Trophoblast cell (in vitro differentiated cells and primary cell): Measurements from ENCODE around the gene NECTIN4.

Source experiments
- DNase-seq, 2 donors: peaks; one replicate each; pipeline ENCODE4 v3.0.0-alpha.2; 2016
- H2AFZ ChIP-seq: 2 replicates; pipeline ENCODE4 v1.6.1; 2013; ENCODE audit warnings: low read length, moderate library complexity, mild to moderate bottlenecking; ENCODE audit not compliant: insufficient read depth, poor library complexity
- H2AK5ac ChIP-seq: 2 replicates; pipeline ENCODE4 v1.6.1; 2013; ENCODE audit warnings: mild to moderate bottlenecking, low read length
- H2BK120ac ChIP-seq: 2 replicates; pipeline ENCODE4 v1.6.1; 2013; ENCODE audit warnings: low read length, mild to moderate bottlenecking, moderate library complexity; ENCODE audit not compliant: insufficient read depth, poor library complexity
- H2BK12ac ChIP-seq: 2 replicates; pipeline ENCODE4 v1.6.1; 2013; ENCODE audit warnings: mild to moderate bottlenecking, low read length, moderate library complexity
- H2BK5ac ChIP-seq: 2 replicates; pipeline ENCODE4 v1.6.1; 2013; ENCODE audit warnings: low read length, low read depth, moderate library complexity, mild to moderate bottlenecking; ENCODE audit not compliant: poor library complexity
- H3K14ac ChIP-seq: 2 replicates; pipeline ENCODE4 v1.6.1; 2013; ENCODE audit warnings: mild to moderate bottlenecking, low read length
- H3K18ac ChIP-seq: 2 replicates; pipeline ENCODE4 v1.6.1; 2013; ENCODE audit warnings: mild to moderate bottlenecking, low read length
- H3K23ac ChIP-seq: 2 replicates; pipeline ENCODE4 v1.6.1; 2013; ENCODE audit warnings: low read length
- H3K27ac ChIP-seq: 2 replicates; pipeline ENCODE4 v1.5.1; 2013; ENCODE audit warnings: low read depth, mild to moderate bottlenecking, inconsistent platforms, low read length, moderate library complexity
- H3K27me3 ChIP-seq: 2 replicates; pipeline ENCODE4 v1.6.1; 2013; ENCODE audit warnings: inconsistent platforms, mild to moderate bottlenecking, low read length, moderate library complexity; ENCODE audit not compliant: insufficient read depth
- H3K36me3 ChIP-seq, 2 experiments: 1 replicate in 1 of 2; 2 replicates in 1 of 2; pipeline ENCODE4 v1.6.1; 2013; ENCODE audit warnings: low read length in 2 of 2, mild to moderate bottlenecking in 2 of 2, moderate library complexity in 1 of 2; ENCODE audit not compliant: insufficient read depth in 2 of 2, control insufficient read depth in 1 of 2
- H3K4ac ChIP-seq: 2 replicates; pipeline ENCODE4 v1.6.1; 2013; ENCODE audit warnings: low read depth, mild to moderate bottlenecking, low read length, moderate library complexity
- H3K4me1 ChIP-seq, 2 experiments: 1 replicate in 1 of 2; 2 replicates in 1 of 2; pipeline ENCODE4 v1.6.1; 2013; ENCODE audit warnings: low read length in 2 of 2, mild to moderate bottlenecking in 2 of 2, moderate library complexity in 1 of 2; ENCODE audit not compliant: insufficient read depth in 2 of 2, control insufficient read depth in 1 of 2
- H3K4me2 ChIP-seq: 2 replicates; pipeline ENCODE4 v1.6.1; 2013; ENCODE audit warnings: inconsistent platforms, mild to moderate bottlenecking, low read length, moderate library complexity
- H3K4me3 ChIP-seq: 2 replicates; pipeline ENCODE4 v1.5.1; 2013; ENCODE audit warnings: mild to moderate bottlenecking, low read depth, low read length, inconsistent platforms
- H3K79me1 ChIP-seq: one replicate; pipeline ENCODE4 v1.6.1; 2013; ENCODE audit warnings: low read length
- H3K79me2 ChIP-seq: 2 replicates; pipeline ENCODE4 v1.6.1; 2013; ENCODE audit warnings: low read length, mild to moderate bottlenecking; ENCODE audit not compliant: control insufficient read depth, insufficient read depth, poor library complexity
- H3K9ac ChIP-seq: 2 replicates; pipeline ENCODE4 v1.6.1; 2013; ENCODE audit warnings: mild to moderate bottlenecking, low read length
- H3K9me3 ChIP-seq: 2 replicates; pipeline ENCODE4 v1.6.1; 2013; ENCODE audit warnings: low read depth, mild to moderate bottlenecking, control low read depth, inconsistent platforms, low read length; ENCODE audit not compliant: insufficient read depth
- H4K12ac ChIP-seq: 2 replicates; pipeline ENCODE4 v1.6.1; 2013; ENCODE audit warnings: low read depth, mild to moderate bottlenecking, low read length, moderate library complexity
- H4K8ac ChIP-seq: 2 replicates; pipeline ENCODE4 v1.6.1; 2013; ENCODE audit warnings: low read depth, mild to moderate bottlenecking, low read length, moderate library complexity
- H4K91ac ChIP-seq: one replicate; pipeline ENCODE4 v1.6.1; 2013; ENCODE audit warnings: low read depth, mild to moderate bottlenecking, low read length, moderate library complexity
- WGBS: extraction: QIAGEN DNeasy Blood & Tissue Kit; methylation state at CpG from one replicate; pipeline ENCODE4 v1.1.7; 2013; ENCODE audit warnings: missing lambda C conversion rate; ENCODE audit not compliant: insufficient read length, insufficient coverage; ENCODE audit errors: extremely low coverage; 5-methylcytosine and 5-hydroxymethylcytosine counted together

The NECTIN4 gene

DNA sequence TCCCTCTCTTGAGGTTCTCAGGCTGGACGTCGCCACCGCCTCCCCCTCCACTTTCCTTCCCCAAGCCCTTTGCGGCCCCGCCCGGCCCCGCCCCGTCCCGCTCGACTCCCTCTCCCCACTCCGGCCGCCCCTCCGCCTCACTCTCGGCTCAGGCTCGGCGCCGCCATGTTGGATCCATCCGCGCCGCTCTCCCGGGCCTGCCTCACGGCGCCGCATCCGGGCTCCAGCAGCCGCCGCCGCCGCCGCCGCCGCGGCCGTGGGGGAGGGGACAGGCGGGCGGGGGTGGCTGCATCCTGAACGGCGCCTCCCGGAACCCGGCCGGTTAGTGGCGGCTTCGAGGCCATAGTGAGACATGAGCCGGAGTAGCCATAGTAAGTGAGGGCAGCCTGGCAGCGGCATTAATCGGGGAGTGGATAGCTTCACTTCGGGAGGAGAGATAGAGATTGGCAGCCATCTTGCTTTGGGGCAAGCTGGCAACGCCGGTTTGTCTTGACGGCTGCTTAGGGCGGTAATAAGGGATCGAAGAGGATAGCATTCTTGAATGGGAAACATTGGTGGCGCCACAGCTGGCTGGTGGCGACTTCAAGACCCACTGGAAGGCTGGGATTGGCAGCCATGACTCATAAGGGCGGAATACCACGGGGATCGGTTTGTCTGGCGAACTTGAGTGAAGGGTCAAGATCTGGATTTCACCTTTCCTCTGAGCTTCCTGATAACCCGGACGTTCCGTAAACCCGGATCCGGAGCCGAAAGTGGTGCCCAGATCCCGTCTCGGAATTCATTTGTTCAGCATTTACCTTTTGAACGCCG, 43.3 kb upstream of the NECTIN4 start, which contains the start of gene DEDD:
TSS of gene DEDD (minus strand) at position 258 of the 810 bp plus-strand sequence. CDS start 8,205 bp downstream, outside the sequence.
- Histone ChIP-seq H4K91ac (peak within 1 kb of the TSS; percentile 99), H3K18ac (peak within 1 kb of the TSS; percentile 98), H3K36me3 (peaks cover 6 to 7% of the 10 kb centered on the region in 2 experiments), H3K79me2 (peaks cover 15% of the 10 kb centered on the region), H3K4ac (peak within 1 kb of the TSS; percentile 93), H4K12ac (peak within 1 kb of the TSS; percentile 93), H3K79me1 (peaks cover 24% of the 10 kb centered on the region), H2AK5ac (peak within 1 kb of the TSS; percentile 96), H3K9me3 (no peaks in the 10 kb centered on the region), H3K27me3 (no peaks in the 10 kb centered on the region), H2AFZ (peak within 1 kb of the TSS; percentile 94), H3K23ac (peak within 1 kb of the TSS; percentile 55), H3K4me2 (peak within 1 kb of the TSS; percentile 81), H3K14ac (peak within 1 kb of the TSS; percentile 99), H3K27ac (peak within 1 kb of the TSS; percentile 99), H2BK5ac (peak within 1 kb of the TSS; percentile 96), H3K4me3 (peak within 1 kb of the TSS; percentile 89), H3K4me1 (peaks cover 19 to 30% of the 10 kb centered on the region in 2 experiments), H4K8ac (peak within 1 kb of the TSS; percentile 96), H2BK120ac (peak within 1 kb of the TSS; percentile 99), H2BK12ac (peak within 1 kb of the TSS; percentile 88), H3K9ac (peak within 1 kb of the TSS; percentile 94)
- no CpG with 5 or more reads among the region's 68 CpGs for WGBS
- peak; percentile 95 to 96 for DNase-seq

DNA sequence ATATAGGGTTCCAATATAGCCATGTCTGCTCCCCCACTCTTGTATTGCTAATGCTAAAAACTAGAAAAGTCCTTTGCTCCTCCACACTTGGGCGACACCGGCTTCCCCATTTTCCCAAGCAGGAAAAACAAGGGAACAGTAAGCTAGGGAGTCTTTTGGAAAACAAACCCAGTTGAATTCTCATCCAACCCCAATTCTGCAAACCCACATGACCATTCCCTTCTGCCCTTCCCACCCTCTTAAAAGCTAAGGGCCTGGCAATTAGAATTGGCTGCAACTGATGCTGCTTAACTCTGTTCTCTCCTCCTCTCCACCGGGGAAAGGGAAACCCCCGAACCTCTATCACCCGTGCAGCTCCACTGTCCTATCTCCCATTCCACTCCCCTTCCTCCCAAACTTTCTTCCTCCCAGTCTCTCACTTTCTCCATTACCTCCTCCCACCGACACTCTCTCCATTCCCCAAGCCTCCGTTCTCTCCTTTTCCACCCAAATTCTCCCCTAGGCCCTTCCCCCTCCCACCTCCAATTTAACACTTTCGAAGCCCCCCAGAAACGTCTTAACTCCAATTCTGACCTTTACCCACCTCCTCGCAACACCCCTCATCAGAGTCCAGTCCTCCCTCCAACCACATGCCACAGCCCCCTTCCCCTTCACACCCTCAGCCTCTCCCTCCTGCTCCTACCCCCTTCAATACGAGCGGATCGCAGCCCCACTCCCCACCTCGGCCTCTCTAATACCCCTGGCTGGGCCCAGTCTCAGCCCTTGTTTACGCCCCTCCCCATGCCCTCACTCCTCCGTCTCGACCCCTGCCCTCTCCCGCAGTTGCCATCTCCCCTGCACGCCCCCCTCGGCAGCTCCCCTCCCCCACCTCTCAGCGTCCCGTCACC, 42.4 kb upstream of the NECTIN4 start:
- Histone ChIP-seq H3K4me3 (peak overlapping the region; percentile 89), H2AFZ (peak overlapping the region; percentile 85), H4K12ac (peak overlapping the region; percentile 90), H3K4me2 (peak overlapping the region; percentile 81), H3K9me3 (no peaks in the 10 kb centered on the region), H3K4me1 (peaks cover 16 to 25% of the 10 kb centered on the region in 2 experiments), H2BK5ac (peak overlapping the region; percentile 96), H3K23ac (peak overlapping the region; percentile 55), H2BK12ac (peak overlapping the region; percentile 88), H3K36me3 (peaks cover 7 to 8% of the 10 kb centered on the region in 2 experiments), H4K8ac (peak overlapping the region; percentile 96), H3K14ac (peak overlapping the region; percentile 99), H2BK120ac (peak overlapping the region; percentile 99), H3K79me1 (peaks cover 24% of the 10 kb centered on the region), H4K91ac (peak overlapping the region; percentile 99), H3K27me3 (no peaks in the 10 kb centered on the region), H3K79me2 (peaks cover 15% of the 10 kb centered on the region), H3K9ac (peak overlapping the region; percentile 94), H3K27ac (peak overlapping the region; percentile 99), H3K18ac (peak overlapping the region; percentile 98), H3K4ac (peak overlapping the region; percentile 90), H2AK5ac (peak overlapping the region; percentile 96)
- DNase-seq = no peak
- WGBS = 100% methylated on average over 1 of the region's 22 CpGs

DNA sequence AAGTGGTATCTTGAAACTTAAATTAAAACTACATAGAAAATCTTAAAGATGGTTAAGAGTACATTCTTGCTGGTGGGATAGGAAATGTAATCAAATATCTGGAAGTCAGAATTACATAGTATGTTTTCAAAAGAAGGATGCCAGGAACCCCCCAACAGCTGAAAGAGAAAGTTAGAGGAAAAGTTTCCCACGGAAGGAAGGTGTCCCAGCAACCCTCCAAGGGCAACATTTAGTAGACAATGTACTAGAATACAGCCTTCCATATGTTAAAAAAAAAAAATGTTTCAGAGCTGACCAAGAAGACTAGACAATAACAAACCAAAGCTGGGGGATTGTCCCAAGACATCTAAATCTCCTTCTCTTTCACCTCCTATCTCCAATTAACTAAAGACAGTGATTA, 40.9 kb upstream of the NECTIN4 start:
- Histone ChIP-seq H2AK5ac (no peak overlapping the region), H3K23ac (no peak overlapping the region), H3K79me1 (peaks cover 24% of the 10 kb centered on the region), H3K9me3 (no peaks in the 10 kb centered on the region), H3K27ac (no peak overlapping the region), H2BK5ac (no peak overlapping the region), H3K79me2 (peaks cover 15% of the 10 kb centered on the region), H3K9ac (no peak overlapping the region), H3K18ac (no peak overlapping the region), H4K8ac (no peak overlapping the region), H2BK120ac (no peak overlapping the region), H3K4me2 (no peak overlapping the region), H3K4me3 (no peak overlapping the region), H2BK12ac (no peak overlapping the region), H3K4ac (no peak overlapping the region), H3K4me1 (peaks cover 11 to 19% of the 10 kb centered on the region in 2 experiments), H3K27me3 (no peaks in the 10 kb centered on the region), H4K91ac (no peak overlapping the region), H2AFZ (no peak overlapping the region), H4K12ac (no peak overlapping the region), H3K36me3 (peaks cover 10 to 13% of the 10 kb centered on the region in 2 experiments), H3K14ac (no peak overlapping the region)
- no CpG with 5 or more reads among the region's 1 CpG for WGBS
- no peak for DNase-seq
